ENCODE data around the gene CPLANE2. TPM values are rescaled to one million over a fixed set of nuclear protein-coding genes. Genes with fewer than 3 reads are reported as not detected.
A peak's percentile ranks its signal among the peaks of the same experiment; 100 is the strongest.
"Not testable (repeated sequence)": the region's sequence is repeated elsewhere in the genome, so short reads cannot be mapped to it uniquely, and the experiment has no call there.

The CPLANE2 gene
- total RNA-seq, 1 donor from 2014 or later, result 11.4 TPM

DNA sequence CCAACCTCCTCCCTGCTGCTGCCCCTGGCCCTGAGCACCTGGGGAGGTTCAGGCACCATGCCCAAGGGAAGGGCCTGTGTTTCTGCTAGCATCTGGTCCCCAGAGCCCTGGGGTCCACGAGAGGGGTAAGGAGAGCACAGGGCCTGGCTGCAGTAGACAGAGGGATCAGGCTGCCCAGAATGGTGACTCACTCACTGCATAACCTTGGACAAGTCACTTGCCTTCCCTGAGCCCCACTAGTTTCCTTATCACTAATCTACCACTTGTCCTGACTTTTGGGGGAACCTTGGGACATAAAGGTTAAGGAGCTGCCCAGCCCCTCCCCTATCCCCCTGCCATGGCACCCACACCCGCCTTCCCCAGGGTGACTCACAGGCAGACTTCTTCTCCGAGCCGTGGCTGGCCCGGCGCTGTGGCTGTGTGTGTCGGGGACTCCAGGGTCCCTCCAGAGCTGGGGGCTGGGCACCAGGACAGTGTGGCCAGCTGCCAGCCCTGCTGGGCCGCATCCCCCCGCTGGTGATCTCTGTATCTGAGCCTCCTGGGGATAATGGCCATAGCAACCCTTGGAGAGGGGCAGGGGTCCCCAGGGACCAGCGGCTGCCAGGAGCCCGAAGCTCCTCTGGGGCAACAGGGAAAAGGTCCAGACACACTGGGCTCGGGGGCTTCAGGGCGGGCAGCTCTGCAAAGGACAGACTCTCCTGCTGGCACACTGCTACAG lies 28.6 kb downstream of the CPLANE2 start:
- ATAC-seq, result no peak

- ATAC-seq, result no peak
These were observed 29.4 kb downstream of the CPLANE2 start for GRCh38 chr1:16207318-16208269.

DNA sequence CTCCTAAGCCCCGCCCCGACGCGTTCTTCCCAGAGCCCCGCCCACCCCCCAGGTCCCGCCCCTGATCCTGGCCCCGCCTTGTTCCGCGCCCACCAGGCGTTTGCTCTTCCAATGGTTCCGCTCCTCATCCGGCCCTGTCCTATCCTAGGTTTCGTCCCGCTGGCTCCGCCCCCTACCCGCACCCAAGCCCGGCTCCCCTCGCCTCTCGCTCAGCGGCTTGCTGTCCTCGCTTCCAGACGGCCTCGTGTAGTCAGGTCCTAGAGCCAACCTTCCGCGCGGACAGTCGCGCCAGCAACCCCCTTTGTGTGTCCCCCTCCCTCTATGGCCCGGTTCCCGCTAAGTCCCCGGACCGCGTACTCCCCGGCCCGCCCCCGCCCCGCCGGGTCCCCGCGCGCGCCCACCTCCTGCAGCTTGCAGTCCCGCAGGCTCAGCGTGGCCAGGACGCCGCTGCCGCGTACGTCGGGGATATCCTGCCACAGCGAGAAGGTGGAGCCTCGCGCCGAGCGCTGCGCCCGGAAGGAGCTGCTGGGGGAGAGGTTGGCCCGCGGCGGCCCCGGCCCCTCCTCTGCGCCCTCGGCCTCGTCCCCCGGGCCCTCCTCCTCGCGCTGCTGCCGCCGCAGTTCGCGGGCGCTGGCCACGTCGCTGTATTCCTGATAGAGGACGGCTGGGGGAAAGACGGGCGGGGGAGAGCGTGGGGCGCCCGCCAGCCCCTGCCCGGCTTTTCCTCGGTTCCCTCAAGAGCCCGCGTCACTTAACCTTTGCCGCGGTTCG lies 30.3 kb downstream of the CPLANE2 start:
- ATAC-seq, result peak; percentile 91

DNA sequence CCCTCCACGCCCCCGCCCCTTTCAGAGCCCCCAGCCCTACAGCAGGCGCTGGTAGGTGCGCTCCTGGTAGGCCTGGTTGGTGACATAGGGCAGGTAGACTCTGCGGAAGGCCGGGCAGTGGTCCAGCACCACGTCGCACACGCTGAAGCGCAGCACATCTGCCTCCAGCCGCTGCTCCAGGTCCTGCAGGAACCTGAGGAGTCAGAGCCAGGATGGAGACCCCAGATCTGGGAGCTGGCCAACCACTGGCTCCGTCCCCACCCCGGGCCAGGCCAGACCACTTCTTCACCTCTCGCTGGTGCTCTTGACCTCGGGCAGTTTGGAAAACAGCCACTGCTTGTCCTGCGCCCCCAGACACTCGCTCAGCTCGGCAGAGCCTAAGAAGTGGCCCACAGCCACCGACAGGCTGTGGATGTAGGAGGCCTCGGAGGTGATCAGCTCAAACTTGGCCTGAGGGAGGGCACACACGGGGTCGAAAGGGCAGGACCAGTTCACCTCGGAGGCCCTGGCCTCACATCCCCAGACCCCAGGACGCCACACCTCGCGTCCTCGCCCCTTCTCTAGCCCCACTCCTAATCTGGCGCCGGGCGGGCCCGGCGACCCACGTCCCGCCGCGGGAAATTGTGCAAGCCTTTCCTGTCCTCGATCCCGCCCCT lies 31.0 kb downstream of the CPLANE2 start:
- ATAC-seq, result no peak

DNA sequence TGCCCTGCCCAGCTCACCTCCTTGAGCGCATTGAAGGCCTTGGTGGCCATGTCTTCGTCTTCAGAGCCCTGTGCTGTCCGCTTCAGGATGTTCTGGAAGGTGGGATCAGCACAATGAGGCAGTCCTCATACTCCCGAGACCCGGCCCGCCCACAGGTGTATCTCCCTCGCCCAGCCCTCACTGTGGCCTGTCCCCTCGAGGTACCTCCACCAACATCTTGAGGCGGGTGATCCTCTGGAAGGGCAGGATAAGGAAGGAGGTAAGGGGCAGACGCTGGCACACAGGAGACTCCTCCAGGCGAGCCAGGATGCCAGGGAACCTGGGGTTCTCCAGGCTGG lies 31.7 kb downstream of the CPLANE2 start:
- no peak for ATAC-seq

GRCh38 chr1:16204634-16205333 lies 32.2 kb downstream of the CPLANE2 start:
- no peak for ATAC-seq

- ATAC-seq, result no peak
These were observed 32.8 kb downstream of the CPLANE2 start for GRCh38 chr1:16204216-16204615.

GRCh38 chr1:16203550-16203949 lies 33.4 kb downstream of the CPLANE2 start:
- no peak for ATAC-seq

- no peak for ATAC-seq
These were observed 34.4 kb downstream of the CPLANE2 start for GRCh38 chr1:16202281-16203210.

DNA sequence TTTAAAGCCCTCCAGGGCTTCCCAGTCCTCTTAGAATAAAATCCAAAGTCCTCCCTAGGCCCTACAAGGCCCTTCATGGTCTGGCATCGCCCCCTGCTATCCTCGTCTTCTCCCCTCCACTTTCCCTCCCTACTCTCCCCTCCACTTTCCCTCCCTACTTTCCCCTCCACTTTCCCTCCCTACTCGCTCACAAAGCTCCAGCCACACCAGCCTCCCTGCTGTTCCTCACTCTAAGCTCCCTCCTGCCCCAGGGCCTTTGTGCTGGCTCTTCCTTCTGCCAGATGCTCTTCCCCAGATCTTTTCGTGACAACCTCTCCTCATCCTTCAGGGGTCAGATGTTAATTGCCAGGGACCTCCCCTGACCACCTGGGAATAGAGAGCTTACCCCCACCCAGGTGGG lies 37.3 kb downstream of the CPLANE2 start:
- no peak for ATAC-seq

- peak; percentile 33 for ATAC-seq
These were observed 37.9 kb downstream of the CPLANE2 start for GRCh38 chr1:16199157-16199501.

- ATAC-seq, result peak; percentile 44
These were observed 38.4 kb downstream of the CPLANE2 start for GRCh38 chr1:16198444-16199156.

DNA sequence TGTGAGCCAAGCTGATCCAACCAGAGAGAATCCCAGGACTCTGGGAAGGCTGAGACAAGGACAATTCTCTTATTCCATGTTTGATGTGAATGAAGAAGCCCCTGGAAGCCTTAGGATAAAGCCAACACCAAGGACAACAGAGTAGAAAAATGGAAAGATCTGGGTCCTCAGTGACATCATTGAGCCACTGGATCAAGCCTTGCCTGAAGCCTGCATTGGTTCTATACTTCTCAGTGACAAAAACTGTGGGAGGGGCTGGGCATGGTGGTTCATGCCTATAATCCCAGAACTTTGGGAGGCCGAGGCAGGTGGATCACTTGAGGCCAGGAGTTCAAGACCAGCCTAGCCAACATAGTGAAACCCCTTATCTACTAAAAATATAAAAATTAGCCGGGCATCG lies 40.1 kb downstream of the CPLANE2 start:
- ATAC-seq, result no peak

GRCh38 chr1:16196139-16196538 lies 40.8 kb downstream of the CPLANE2 start:
- not testable (repeated sequence) for ATAC-seq

DNA sequence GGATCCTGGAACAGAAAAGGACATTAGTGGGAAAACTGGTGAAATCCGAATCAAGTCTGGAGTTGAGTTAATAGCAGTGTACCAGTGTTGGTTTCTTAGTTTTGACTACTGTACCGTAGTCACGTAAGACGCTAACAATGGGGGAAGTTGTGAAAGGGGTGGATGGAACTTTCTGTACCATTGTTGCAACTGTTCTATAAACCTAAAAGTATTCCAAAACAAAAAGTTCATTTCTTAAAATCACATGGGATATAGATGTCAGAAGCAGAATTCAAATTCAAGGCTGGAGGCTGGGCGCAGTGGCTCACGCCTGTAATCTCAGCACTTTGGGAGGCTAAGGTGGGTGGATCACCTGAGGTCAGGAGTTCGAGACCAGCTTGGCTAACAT lies 41.5 kb downstream of the CPLANE2 start:
- ATAC-seq, result no peak

DNA sequence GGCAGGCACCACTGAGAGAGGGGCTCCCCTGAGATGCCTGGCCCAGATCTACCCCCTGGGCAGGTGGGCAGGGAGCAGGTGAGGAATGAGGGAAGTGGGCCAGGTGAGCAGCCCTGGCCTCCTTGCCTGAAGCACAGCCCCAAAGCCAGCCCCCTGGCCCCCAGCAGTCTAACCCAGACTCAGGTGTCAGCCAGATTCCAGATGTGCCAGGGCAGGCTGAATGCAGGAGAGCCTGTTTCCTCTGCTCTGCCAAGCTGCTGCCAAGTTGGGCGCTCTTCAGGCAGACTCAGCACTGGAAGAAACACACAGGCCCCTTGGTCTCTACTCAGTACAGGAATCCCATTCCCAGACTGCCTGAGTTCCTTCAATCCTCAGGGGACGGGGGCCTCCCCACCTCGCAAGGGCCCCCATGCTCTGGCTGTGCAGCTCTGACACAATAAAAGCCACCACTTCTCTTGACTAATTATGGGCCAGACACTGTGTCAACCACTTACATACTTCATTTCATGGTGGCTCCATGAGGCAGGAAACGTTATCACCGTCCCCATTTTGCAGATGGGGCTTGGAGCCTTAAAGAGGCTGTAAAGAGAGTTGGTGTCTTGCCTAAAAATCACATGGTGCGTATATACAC lies 45.0 kb downstream of the CPLANE2 start:
- ATAC-seq, result peak; percentile 30

DNA sequence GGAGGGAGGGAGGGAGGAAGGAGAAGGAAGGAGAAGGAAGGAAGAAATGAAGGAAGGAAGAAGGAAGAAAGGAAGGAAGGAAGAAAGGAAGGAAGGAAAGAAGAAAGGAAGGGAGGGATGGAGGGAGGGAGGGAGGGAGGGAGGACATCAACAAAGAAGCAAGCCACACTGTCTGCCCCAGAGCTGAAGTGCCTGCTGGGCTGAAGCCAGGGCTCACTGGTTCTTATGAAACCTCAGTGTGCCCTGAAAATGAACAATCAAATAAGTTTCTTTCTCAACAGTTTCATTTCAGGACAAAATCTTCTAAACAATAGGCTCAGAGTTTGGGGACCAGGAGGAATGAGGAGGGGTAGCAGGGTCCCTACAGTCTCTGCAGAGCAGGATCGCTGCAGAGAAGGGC lies 45.7 kb downstream of the CPLANE2 start:
- ATAC-seq, result no peak

DNA sequence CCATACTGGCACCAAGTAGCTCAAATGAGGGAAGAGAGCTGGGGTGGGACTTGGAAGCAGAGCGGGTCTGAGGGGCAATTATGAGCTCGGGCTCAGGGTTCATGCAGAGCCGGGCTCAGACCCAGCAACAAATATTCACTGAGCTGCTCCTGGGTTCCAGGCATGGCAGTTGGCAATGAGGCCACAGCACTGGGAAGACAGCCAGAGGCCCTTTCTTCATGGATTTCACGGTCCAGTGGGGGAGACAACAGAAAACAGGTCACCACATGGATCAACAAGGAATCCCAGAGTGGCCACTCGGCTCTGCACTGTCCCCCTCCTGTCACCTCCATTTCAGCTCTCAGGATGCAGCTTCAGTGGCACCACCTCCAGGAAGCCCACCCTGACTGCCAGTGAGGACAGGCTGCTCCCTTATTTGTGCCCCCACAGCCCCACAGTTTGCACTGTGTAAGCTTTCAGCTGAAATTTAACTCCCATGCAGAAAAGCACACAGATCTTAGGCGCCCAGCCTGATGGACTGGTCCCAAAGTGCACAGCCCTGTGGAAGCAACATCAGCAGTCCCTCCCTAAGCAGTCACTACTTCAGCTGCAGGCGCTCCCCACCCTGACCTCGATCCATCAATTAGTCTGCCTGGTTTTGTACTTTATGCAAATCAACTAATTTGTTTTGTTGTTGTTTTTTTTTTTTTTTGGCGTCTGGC lies 46.9 kb downstream of the CPLANE2 start:
- ATAC-seq, result peak; percentile 30

GRCh38 chr1:16189003-16189402 lies 48.0 kb downstream of the CPLANE2 start:
- peak; percentile 68 for ATAC-seq
